ENCODE measurements around the gene ART3. TPM values are rescaled to one million over a fixed set of nuclear protein-coding genes. Genes with fewer than 3 reads are reported as not detected.

ART3 gene
- total and polyA plus RNA-seq, 2 of the 8 experiments (the other 6 are each of a cell fraction or from before 2014, with no cell fraction given), result 0.21 to 0.63 TPM

- Histone ChIP-seq H3K23ac (ENCODE audit: insufficient read length) (no peak overlapping the region), H2BK5ac (ENCODE audit: low read depth, low read length) (no peak overlapping the region), H3K9ac (replicated peaks in 1 of 4; ENCODE audit: extremely low read depth in 1 of 4, low read depth in 3 of 4, low read length in 3 of 4) (no peak overlapping the region), H3K36me3 (ENCODE audit: control insufficient read depth in 2 of 4, insufficient read depth in 4 of 4, low read length in 3 of 4) (no peaks in the 10 kb centered on the region), H3K23me2 (ENCODE audit: low read depth, low read length) (no peaks in the 10 kb centered on the region), H2AK5ac (ENCODE audit: low read depth, low read length) (no peak overlapping the region), H2BK20ac (ENCODE audit: low read length) (no peak overlapping the region), H3K4me3 (ENCODE audit: extremely low read depth in 1 of 4, insufficient read depth in 2 of 4, low read depth in 3 of 4, low read length in 4 of 4) (no peak overlapping the region), H2BK120ac (replicated peaks; ENCODE audit: low read depth, low read length) (no peak overlapping the region), H3K9me3 (ENCODE audit: insufficient read depth in 2 of 2, low read depth in 1 of 2, low read length in 1 of 2) (no peaks in the 10 kb centered on the region), H2BK12ac (ENCODE audit: low read depth, low read length) (no peak overlapping the region), H3K18ac (ENCODE audit: extremely low read depth, low read length) (no peak overlapping the region), H3K4ac (replicated peaks; ENCODE audit: insufficient read length, low read depth, low read length) (no peak overlapping the region), H3K56ac (replicated peaks; ENCODE audit: insufficient read length, low read depth, low read length) (no peak overlapping the region), H2BK15ac (ENCODE audit: low read length) (no peak overlapping the region), H4K8ac (ENCODE audit: extremely low read depth, insufficient read depth, low read length) (no peak overlapping the region), H3K4me2 (ENCODE audit: insufficient read depth in 1 of 2, low read depth in 2 of 2, low read length in 2 of 2) (no peak overlapping the region), H3K79me2 (ENCODE audit: control insufficient read depth in 1 of 2, insufficient read depth in 2 of 2, low read length in 2 of 2) (no peaks in the 10 kb centered on the region), H3K79me1 (ENCODE audit: low read depth, low read length) (no peaks in the 10 kb centered on the region), H4K20me1 (replicated peaks in 1 of 2; ENCODE audit: control insufficient read depth in 1 of 2, insufficient read depth in 2 of 2, low read length in 2 of 2) (no peaks in the 10 kb centered on the region), H3K14ac (ENCODE audit: insufficient read length) (no peak overlapping the region), H2AFZ (ENCODE audit: low read length) (no peak overlapping the region), H3K4me1 (replicated peaks in 1 of 4; ENCODE audit: control insufficient read depth in 3 of 4, insufficient read depth in 4 of 4, low read length in 3 of 4) (no peaks in the 10 kb centered on the region), H4K5ac (ENCODE audit: insufficient read length, low read depth, low read length) (no peak overlapping the region), H4K91ac (replicated peaks; ENCODE audit: insufficient read length, low read length) (no peak overlapping the region), H3K27me3 (replicated peaks in 1 of 4; ENCODE audit: control insufficient read depth in 3 of 4, extremely low read depth in 1 of 4, insufficient read depth in 3 of 4, low read length in 3 of 4) (no peaks in the 10 kb centered on the region), H3K27ac (ENCODE audit: low read depth, low read length) (no peak overlapping the region)
- ChIA-PET CTCF (ENCODE audit: partially characterized antibody) (interaction anchor here (0.6 to 5.2 kb wide), 16 partner anchors 8 to 190 kb away, joined by 3 to 42 read pairs (median 4); no protein-coding TSS in a partner anchor), POLR2A (ENCODE audit: partially characterized antibody) (interaction anchor here (1.0 kb wide), 1 partner anchor 94 kb away, joined by 3 read pairs; the partner anchor contains the start of gene SDAD1)
- 86% methylated on average over 1 of the region's 1 CpG; no CpG with 5 or more reads in 1 of the 2 experiments for WGBS, 2 experiments (ENCODE audit: extremely low coverage in 1 of 2, insufficient coverage in 1 of 2, insufficient read length in 1 of 2, insufficient replicate concordance in 2 of 2, low coverage in 1 of 2, low lambda C conversion rate in 2 of 2, missing lambda C conversion rate in 1 of 2)
- DNase-seq (ENCODE audit: low read depth in 1 of 2, low spot score in 2 of 2) (no peak), FAIRE-seq (no peak)
- TF ChIP-seq USF2 (IDR thresholded peaks at IDR 0.05; ENCODE audit: low read length) (no peak), NRF1 (IDR thresholded peaks at IDR 0.05; ENCODE audit: low read depth, low read length) (no peak), RAD21 (IDR thresholded peaks at IDR 0.05 in 1 of 2, conservative IDR thresholded peaks at IDR 0.05 in 1 of 2; ENCODE audit: low read depth in 2 of 2, low read length in 2 of 2) (no peak), KDM1A (IDR thresholded peaks at IDR 0.05; ENCODE audit: borderline replicate concordance, low read length) (no peak), ZNF274 (IDR thresholded peaks at IDR 0.05; ENCODE audit: borderline replicate concordance, extremely low read depth, low read length) (no peak), TCF12 (IDR thresholded peaks at IDR 0.05; ENCODE audit: low read depth, low read length) (no peak), SIRT6 (IDR thresholded peaks at IDR 0.05; ENCODE audit: low read length) (no peak), SP2 (IDR thresholded peaks at IDR 0.05; ENCODE audit: low read length) (no peak), ATF3 (IDR thresholded peaks at IDR 0.05; ENCODE audit: insufficient read depth, low read depth, low read length) (no peak), SP1 (IDR thresholded peaks at IDR 0.05; ENCODE audit: low read depth, low read length) (no peak), HDAC2 (IDR thresholded peaks at IDR 0.05; ENCODE audit: borderline replicate concordance in 1 of 2, low read depth in 2 of 2, low read length in 2 of 2) (no peak), MAFK (IDR thresholded peaks at IDR 0.05; ENCODE audit: low read depth, low read length) (no peak), TEAD4 (IDR thresholded peaks at IDR 0.05; ENCODE audit: low read depth, low read length) (no peak)
These were observed 10.0 kb downstream of the ART3 start for GRCh38 chr4:76084542-76084941.
